OCI-LY3 (cell line): ENCODE data around the gene PHYKPL.

Source experiments
- CTCF ChIP-seq: fragments of 200-600, 300-600 bp; sonication (generic); IDR thresholded peaks from 2 replicates; pipeline ENCODE4 v1.5.1; 2014; ENCODE audit warnings: antibody characterized with exemption, low read length, low read depth
- EZH2phosphoT487 ChIP-seq: fragments of 200-600 bp; shearing (Covaris generic); IDR thresholded peaks from 2 replicates; pipeline ENCODE4 v1.6.1; 2018; ENCODE audit warnings: antibody characterized with exemption, mixed run types, low read depth

DNA sequence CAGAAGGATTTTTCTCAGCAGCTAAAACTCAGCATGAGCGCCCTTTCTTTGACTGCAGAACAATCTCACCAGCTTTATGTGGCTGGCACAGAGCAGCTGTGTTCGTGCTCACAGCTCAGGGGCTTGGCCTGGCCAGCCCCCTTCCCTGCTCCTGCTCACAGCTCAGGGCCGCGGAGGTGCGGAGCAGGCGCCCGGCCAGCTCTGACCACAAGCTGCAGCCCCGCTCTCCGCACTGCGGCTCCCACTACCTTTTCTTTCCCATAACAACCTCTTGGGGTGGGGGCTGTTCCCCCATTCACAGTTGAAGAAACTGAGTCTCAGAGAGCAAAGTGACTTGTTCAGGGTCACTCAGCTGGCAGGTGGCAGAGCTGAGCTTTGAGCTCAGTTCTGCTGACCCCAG, 34.0 kb upstream of the PHYKPL start:
- TF ChIP-seq CTCF: no peak
- TF ChIP-seq EZH2phosphoT487: no peak
